Measurements from ENCODE around the gene SUN2.

GRCh38 chr22:38751066-38751421 lies 4.8 kb downstream of the SUN2 start:
- TF ChIP-seq CTCF (IDR thresholded peaks at IDR 0.05) (no peak), POLR2A (IDR thresholded peaks at IDR 0.05) (no peak), POLR2AphosphoS5 (IDR thresholded peaks at IDR 0.05) (no peak)
